Right lobe of liver (tissue), 4 donors: ENCODE data around the gene KRTAP17-1.

Source experiments
- POLR2A ChIP-seq: fragments of 450-650 bp; IDR thresholded peaks from one replicate; pipeline ENCODE4 v1.6.1; 2017; ENCODE audit warnings: antibody characterized with exemption, mild to moderate bottlenecking
- TF ChIP-seq, protein P1 (sequence below), 4 donors: fragments of 200-600 bp in 3 of 4; fragments of 450-650 bp in 1 of 4; IDR thresholded peaks; one replicate each; pipeline versions ENCODE4 v1.5.1 to v1.8.0; 2016 to 2022; ENCODE audit warnings: antibody characterized with exemption in 4 of 4, mild to moderate bottlenecking in 2 of 4
- donor health status: DM: no; HTN: no; CAD: no.
- donor health status: DM: no; HTN: no; CAD: no.
- donor health status: DM: no; HTN: yes; CAD: no.

DNA sequence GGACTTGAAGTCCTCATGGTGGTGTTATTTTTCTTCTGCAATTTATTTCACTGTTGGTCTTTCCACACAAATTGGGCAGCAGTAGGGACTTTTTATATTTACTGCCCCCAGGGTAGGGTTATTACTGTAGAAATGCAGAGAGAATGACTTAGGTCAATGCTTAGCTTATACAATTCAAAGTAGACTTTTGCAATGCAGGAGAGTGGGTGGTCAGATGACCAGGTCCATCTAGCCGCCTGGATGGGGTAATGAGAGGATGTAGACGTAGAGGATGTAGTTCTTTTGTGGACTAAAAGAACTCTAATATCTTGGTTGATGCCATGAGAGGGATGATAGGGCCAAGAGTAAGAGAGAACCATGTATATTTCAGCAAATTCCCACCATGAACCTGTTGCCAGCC, 2.7 kb upstream of the KRTAP17-1 start:
- TF ChIP-seq, protein P1, sequence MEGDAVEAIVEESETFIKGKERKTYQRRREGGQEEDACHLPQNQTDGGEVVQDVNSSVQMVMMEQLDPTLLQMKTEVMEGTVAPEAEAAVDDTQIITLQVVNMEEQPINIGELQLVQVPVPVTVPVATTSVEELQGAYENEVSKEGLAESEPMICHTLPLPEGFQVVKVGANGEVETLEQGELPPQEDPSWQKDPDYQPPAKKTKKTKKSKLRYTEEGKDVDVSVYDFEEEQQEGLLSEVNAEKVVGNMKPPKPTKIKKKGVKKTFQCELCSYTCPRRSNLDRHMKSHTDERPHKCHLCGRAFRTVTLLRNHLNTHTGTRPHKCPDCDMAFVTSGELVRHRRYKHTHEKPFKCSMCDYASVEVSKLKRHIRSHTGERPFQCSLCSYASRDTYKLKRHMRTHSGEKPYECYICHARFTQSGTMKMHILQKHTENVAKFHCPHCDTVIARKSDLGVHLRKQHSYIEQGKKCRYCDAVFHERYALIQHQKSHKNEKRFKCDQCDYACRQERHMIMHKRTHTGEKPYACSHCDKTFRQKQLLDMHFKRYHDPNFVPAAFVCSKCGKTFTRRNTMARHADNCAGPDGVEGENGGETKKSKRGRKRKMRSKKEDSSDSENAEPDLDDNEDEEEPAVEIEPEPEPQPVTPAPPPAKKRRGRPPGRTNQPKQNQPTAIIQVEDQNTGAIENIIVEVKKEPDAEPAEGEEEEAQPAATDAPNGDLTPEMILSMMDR (IDR thresholded peaks at IDR 0.05), result no peak
- TF ChIP-seq POLR2A, result no peak
